Natural killer cell (primary cell): ENCODE results near the gene ITM2A. TPM values are rescaled to one million over a fixed set of nuclear protein-coding genes. Genes with fewer than 3 reads are reported as not detected.

Experiments used
- ATAC-seq, 3 donors: fragments of 150-1000 bp in 2 of 3; fragments of 200-7000 bp in 1 of 3; cut with Tn5 transposase; 1 replicate in 1 of 3; 2 replicates in 2 of 3; pipeline ENCODE4 v1.10.0; 2021; ENCODE audit warnings: mild to moderate bottlenecking in 2 of 3, moderate library complexity in 2 of 3
- DNase-seq, 2 donors: peaks; one replicate each; pipeline versions ENCODE4 v3.0.0 to v3.0.0-alpha.2; 2013 to 2021; ENCODE audit warnings: mixed read lengths in 1 of 2
- H3K27ac ChIP-seq: one replicate; pipeline ENCODE4 v1.5.1; 2013; ENCODE audit warnings: mild to moderate bottlenecking, low read length
- H3K27me3 ChIP-seq: one replicate; pipeline ENCODE4 v1.6.1; 2013; ENCODE audit warnings: low read length; ENCODE audit not compliant: control insufficient read depth, insufficient read depth
- H3K36me3 ChIP-seq: one replicate; pipeline ENCODE4 v1.6.1; 2013; ENCODE audit warnings: low read length; ENCODE audit not compliant: control insufficient read depth, insufficient read depth
- H3K4me1 ChIP-seq: one replicate; pipeline ENCODE4 v1.6.1; 2013; ENCODE audit warnings: low read length; ENCODE audit not compliant: control insufficient read depth, insufficient read depth
- H3K4me3 ChIP-seq: one replicate; pipeline ENCODE4 v1.5.1; 2013; ENCODE audit warnings: low read length
- H3K9me3 ChIP-seq: one replicate; pipeline ENCODE4 v1.6.1; 2013; ENCODE audit warnings: low read length; ENCODE audit not compliant: control insufficient read depth, insufficient read depth
- H3K27ac Mint-ChIP-seq, 2 donors: one replicate each; pipeline ENCODE4 v1.8.0; 2022; ENCODE audit warnings: mild to moderate bottlenecking in 2 of 2, mixed read lengths in 2 of 2, moderate library complexity in 1 of 2
- H3K27me3 Mint-ChIP-seq, 2 donors: one replicate each; pipeline ENCODE4 v1.8.0; 2022; ENCODE audit warnings: low read depth in 2 of 2, mixed read lengths in 2 of 2
- H3K36me3 Mint-ChIP-seq: one replicate; pipeline ENCODE4 v1.8.0; 2022; ENCODE audit warnings: mixed read lengths
- H3K4me1 Mint-ChIP-seq, 2 donors: one replicate each; pipeline ENCODE4 v1.8.0; 2022; ENCODE audit warnings: mixed read lengths in 2 of 2
- H3K4me3 Mint-ChIP-seq: one replicate; pipeline ENCODE4 v1.8.0; 2022; ENCODE audit warnings: mild to moderate bottlenecking, moderate library complexity, mixed read lengths
- H3K9me3 Mint-ChIP-seq, 2 donors: one replicate each; pipeline ENCODE4 v1.8.0; 2022; ENCODE audit warnings: mixed read lengths in 2 of 2
- WGBS: methylation state at CpG from one replicate; pipeline ENCODE4 v1.1.7; 2013; ENCODE audit warnings: missing lambda C conversion rate; ENCODE audit not compliant: insufficient coverage; 5-methylcytosine and 5-hydroxymethylcytosine counted together
- intact Hi-C: fragments of 100-400 bp; cut with micrococcal nuclease; formaldehyde crosslinking; loops from one replicate; pipeline ENCODE4 v1.14.2; 2022
- total RNA-seq, 4 donors: library from RNA; stranded (reverse); fragments of 120-200 nt in 1 of 4; gene quantifications; one replicate each; pipeline versions ENCODE4 v1.2.3 to v1.2.4, GENCODE V29; 2013 to 2022
- TF ChIP-seq, protein P1 (sequence below): fragments of 200-600 bp; IDR thresholded peaks from one replicate; pipeline ENCODE4 v1.8.0; 2022; ENCODE audit warnings: antibody characterized with exemption

ITM2A gene
- total RNA-seq, result 10 to 100 TPM; 34.7 to 72.5 (median 64.8) TPM
- total RNA-seq (2013), result 88.9 TPM

- TF ChIP-seq, protein P1, sequence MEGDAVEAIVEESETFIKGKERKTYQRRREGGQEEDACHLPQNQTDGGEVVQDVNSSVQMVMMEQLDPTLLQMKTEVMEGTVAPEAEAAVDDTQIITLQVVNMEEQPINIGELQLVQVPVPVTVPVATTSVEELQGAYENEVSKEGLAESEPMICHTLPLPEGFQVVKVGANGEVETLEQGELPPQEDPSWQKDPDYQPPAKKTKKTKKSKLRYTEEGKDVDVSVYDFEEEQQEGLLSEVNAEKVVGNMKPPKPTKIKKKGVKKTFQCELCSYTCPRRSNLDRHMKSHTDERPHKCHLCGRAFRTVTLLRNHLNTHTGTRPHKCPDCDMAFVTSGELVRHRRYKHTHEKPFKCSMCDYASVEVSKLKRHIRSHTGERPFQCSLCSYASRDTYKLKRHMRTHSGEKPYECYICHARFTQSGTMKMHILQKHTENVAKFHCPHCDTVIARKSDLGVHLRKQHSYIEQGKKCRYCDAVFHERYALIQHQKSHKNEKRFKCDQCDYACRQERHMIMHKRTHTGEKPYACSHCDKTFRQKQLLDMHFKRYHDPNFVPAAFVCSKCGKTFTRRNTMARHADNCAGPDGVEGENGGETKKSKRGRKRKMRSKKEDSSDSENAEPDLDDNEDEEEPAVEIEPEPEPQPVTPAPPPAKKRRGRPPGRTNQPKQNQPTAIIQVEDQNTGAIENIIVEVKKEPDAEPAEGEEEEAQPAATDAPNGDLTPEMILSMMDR, result no peak
- no peaks in the 10 kb centered on the region for H3K27me3 ChIP-seq
- peak within 1 kb of the TSS; percentile 69 for H3K4me3 ChIP-seq
- WGBS, result 0% methylated on average over 31 of the region's 38 CpGs
- Mint-ChIP-seq H3K4me3 (peak within 1 kb of the TSS; percentile 93), H3K27ac (peak within 1 kb of the TSS; percentile 86), H3K36me3 (no peaks in the 10 kb centered on the region), H3K27me3 (peaks cover 0 to 7% of the 10 kb centered on the region in 2 donors), H3K4me1 (peaks cover 29% of the 10 kb centered on the region in 2 donors), H3K9me3 (no peaks in the 10 kb centered on the region)
- H3K9me3 ChIP-seq, result no peaks in the 10 kb centered on the region
- H3K4me1 ChIP-seq, result peaks cover 8% of the 10 kb centered on the region
- DNase-seq (peak; percentile 37 to 80), ATAC-seq (peak; percentile 80 to 90 (median 83))
- intact Hi-C loops, result loop anchor here (2.0 kb wide), 1 partner anchor 46 kb away; no protein-coding TSS in a partner anchor
- H3K27ac ChIP-seq, result peak within 1 kb of the TSS; percentile 81
- peaks cover 3% of the 10 kb centered on the region for H3K36me3 ChIP-seq
These were observed at the start of gene ITM2A for GRCh38 chrX:79366873-79367749. Gene ITM2A, minus strand, starts transcription at chrX:79367334. Its CDS starts 119 bp downstream, at chrX:79367215.

GRCh38 chrX:79415056-79415455 lies 47.9 kb upstream of the ITM2A start:
- intact Hi-C loops, result no loop called here
- Histone ChIP-seq H3K27me3 (no peaks in the 10 kb centered on the region), H3K36me3 (no peaks in the 10 kb centered on the region), H3K27ac (no peak overlapping the region), H3K4me3 (no peak overlapping the region), H3K4me1 (no peaks in the 10 kb centered on the region), H3K9me3 (no peaks in the 10 kb centered on the region)
- DNase-seq (no peak), ATAC-seq (no peak)
- no peaks in the 10 kb centered on the region for H3K36me3 Mint-ChIP-seq
- WGBS, result 88% methylated on average over 1 of the region's 2 CpGs
- H3K4me1 Mint-ChIP-seq, result peaks cover 4 to 5% of the 10 kb centered on the region in 2 donors
- H3K27ac Mint-ChIP-seq, result no peak overlapping the region
- H3K9me3 Mint-ChIP-seq, result no peaks in the 10 kb centered on the region
- TF ChIP-seq, protein P1, result no peak
- H3K4me3 Mint-ChIP-seq, result no peak overlapping the region
- H3K27me3 Mint-ChIP-seq, result peaks cover 0 to 19% of the 10 kb centered on the region in 2 donors

GRCh38 chrX:79413963-79414362 lies 46.8 kb upstream of the ITM2A start:
- no peaks in the 10 kb centered on the region for H3K4me1 ChIP-seq
- Mint-ChIP-seq H3K4me1 (peaks cover 14 to 16% of the 10 kb centered on the region in 2 donors), H3K9me3 (peaks cover 0 to 2% of the 10 kb centered on the region in 2 donors), H3K27ac (no peak overlapping the region), H3K27me3 (peaks cover 0 to 19% of the 10 kb centered on the region in 2 donors), H3K4me3 (no peak overlapping the region), H3K36me3 (no peaks in the 10 kb centered on the region)
- TF ChIP-seq, protein P1, result no peak
- WGBS, result 87% methylated on average over 3 of the region's 7 CpGs
- no peak overlapping the region for H3K27ac ChIP-seq
- ATAC-seq (no peak), DNase-seq (no peak)
- H3K27me3 ChIP-seq, result no peaks in the 10 kb centered on the region
- no peaks in the 10 kb centered on the region for H3K9me3 ChIP-seq
- H3K4me3 ChIP-seq, result no peak overlapping the region
- H3K36me3 ChIP-seq, result no peaks in the 10 kb centered on the region
- intact Hi-C loops, result loop anchor here (2.0 to 5.0 kb wide), 2 partner anchors 47 to 142 kb away; partner anchors contain the start of gene ITM2A
